Kidney tubule cell (primary cell): ENCODE measurements around the gene CDH4.
"Not testable (repeated sequence)": the region's sequence is repeated elsewhere in the genome, so short reads cannot be mapped to it uniquely, and the experiment has no call there.

Experiments
- DNase-seq: peaks from one replicate; pipeline ENCODE4 v3.0.0-alpha.2; 2018; ENCODE audit warnings: low spot score

Gene CDH4

DNA sequence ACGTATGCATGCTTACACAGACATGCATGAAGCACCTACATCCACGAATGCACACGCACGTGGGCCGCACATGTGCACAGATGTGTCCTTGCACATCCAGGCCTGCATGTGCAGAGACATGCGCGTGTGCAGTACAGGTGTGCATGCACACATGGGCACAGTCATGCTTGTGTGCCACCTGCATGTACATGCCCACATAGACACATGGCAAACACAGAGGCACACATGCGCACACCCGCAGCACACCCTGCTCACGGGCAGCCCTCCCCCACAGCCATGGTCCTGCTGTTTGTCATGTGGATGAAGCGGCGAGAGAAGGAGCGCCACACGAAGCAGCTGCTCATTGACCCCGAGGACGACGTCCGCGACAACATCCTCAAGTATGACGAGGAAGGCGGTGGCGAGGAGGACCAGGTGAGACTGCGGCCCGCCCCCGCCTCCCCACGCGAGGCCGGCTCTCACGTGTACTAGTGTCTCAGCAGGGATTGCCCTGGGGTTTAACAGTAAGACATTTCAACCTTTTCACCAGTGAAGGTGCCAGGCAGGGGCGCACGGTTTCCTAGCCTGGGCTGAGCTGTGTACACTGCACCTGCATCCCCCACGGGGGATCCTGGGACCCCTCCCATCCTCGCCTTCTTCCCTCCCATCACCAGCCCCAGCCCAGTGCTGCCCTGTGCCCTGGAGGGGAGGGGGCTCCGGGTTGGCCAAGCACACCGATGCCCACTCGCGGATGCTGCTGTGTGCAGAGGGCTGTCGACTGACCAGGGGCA lies 680.8 kb downstream of the CDH4 start:
- no peak for DNase-seq

DNA sequence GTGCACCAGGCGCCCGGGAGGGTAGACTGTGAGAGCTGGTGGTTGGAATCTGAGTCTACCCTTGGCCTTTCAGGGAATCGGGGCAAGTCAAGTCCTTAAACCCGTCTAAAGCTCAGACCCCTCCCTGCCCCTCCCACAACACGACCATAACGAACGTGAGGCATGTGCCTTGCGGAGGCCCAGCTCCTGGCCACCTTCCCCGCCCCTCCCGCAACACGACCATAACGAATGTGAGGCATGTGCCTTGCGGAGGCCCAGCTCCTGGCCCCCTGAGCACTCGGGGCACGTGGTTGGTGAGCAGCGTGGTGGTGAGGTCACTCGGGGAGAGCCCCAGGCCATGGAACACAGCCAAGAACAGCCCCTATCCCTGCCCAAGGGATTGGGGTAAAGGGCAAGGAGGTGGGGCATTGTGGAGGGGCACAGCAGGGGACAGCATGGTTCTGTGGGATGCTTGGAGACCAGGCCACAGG lies 681.5 kb downstream of the CDH4 start:
- DNase-seq, result no peak

DNA sequence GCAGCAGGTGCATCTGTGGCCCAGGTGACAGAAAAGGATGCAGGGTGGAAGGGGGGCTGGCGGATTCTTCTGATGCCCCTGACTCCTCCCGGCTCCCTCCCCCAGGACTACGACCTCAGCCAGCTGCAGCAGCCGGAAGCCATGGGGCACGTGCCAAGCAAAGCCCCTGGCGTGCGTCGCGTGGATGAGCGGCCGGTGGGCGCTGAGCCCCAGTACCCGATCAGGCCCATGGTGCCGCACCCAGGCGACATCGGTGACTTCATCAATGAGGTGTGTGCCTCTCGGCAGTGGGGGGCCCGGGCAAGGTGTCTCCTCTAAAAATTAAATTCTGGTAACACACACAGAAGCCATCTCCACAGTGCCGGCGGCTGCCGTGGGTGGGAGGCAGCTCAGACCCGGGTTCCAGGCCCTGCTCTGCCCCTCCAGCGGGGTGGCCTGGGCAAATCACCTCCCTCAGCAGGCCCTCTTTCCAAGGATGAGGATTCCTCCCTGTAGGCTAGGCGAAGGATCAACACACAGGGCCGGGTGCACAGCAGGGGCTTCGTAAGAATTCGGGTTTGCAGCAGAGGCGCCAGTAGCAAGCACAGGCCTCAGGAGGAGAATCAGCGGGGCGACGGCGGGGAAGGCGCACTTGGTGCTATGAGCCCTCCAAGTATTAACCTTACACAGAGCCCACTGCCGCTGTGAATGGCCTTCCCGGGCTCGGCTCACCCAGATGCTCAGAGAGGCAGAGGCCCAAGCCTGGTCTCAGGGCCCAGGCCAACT lies 682.1 kb downstream of the CDH4 start:
- DNase-seq, result no peak

DNA sequence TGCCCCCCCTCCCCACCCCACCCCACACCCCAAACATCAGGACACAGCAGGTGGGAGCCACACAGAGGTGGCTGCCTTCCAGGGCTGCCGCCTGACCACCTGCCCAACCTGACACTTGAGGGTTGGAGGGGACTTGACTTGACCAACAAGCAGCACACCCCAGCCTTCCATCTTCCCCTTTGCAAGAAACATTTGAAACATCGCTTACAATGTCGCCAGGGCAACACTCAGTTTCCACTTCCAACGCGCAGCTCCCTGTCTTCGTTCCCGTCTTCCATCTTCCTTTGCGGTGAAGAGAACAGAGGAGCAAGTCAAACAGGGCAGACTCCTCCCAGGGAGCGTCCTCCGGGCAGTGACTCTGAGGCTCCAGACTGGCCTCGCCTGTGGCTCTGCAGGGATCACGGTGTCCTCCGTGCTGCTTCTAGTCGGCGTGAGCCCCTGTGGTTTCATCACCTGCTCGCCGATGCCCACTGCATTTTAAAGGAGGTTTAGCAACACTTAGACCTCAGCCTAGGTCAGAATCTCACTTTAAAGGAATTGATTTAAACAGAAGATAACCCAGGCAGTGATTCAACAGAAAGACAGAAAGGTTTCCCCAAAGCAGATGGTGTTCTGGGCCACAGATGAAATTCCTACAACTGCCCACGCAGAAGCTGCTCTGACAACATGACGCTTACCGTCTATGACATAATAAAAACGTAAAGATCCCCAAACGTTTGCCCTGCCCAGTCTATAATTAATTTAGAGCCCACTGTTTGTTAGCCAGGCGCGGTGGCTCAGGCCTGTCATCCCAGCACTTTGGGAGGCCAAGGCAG lies 682.9 kb downstream of the CDH4 start:
- no peak for DNase-seq

DNA sequence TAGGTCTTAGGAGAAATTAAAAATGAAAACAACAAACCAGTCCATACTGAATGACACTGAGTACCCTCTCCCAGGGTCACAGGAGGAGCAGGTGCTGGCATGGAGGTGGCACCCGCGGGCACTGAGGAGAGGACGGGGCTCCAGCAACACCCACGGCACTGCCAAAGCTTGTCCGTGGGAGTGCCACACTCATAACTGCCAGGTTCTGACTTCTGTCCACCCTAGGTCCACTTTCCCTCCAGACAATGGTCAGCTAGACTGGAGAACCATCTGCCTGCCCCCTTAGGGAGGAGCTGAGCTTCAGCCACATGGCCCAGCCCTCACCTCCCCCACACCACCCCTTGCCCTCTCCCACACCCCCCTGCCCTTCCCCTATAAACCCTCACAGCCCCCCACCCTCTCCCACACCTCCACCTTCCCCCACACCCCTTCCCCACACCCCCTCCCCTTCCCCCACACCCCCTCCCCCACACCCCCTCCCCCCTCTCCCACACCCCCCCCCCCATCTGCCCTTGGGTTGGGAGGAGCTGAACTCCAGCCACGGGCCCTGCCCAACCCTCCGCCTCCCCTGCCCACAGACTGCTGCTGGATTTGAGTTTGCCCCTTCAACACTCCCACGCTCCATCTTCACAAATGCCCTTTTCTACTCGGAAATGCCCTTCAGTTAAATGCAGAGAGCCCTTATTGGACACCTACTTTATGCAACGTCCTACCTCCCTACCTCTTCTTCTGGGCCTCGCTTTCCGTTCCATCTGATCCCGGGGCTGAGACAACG lies 684.1 kb downstream of the CDH4 start:
- no peak for DNase-seq

DNA sequence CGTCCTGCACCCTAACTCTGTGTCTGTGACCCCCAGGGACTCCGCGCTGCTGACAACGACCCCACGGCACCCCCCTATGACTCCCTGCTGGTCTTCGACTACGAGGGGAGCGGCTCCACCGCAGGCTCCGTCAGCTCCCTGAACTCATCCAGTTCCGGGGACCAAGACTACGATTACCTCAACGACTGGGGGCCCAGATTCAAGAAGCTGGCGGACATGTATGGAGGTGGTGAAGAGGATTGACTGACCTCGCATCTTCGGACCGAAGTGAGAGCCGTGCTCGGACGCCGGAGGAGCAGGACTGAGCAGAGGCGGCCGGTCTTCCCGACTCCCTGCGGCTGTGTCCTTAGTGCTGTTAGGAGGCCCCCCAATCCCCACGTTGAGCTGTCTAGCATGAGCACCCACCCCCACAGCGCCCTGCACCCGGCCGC lies 684.7 kb downstream of the CDH4 start:
- no peak for DNase-seq

DNA sequence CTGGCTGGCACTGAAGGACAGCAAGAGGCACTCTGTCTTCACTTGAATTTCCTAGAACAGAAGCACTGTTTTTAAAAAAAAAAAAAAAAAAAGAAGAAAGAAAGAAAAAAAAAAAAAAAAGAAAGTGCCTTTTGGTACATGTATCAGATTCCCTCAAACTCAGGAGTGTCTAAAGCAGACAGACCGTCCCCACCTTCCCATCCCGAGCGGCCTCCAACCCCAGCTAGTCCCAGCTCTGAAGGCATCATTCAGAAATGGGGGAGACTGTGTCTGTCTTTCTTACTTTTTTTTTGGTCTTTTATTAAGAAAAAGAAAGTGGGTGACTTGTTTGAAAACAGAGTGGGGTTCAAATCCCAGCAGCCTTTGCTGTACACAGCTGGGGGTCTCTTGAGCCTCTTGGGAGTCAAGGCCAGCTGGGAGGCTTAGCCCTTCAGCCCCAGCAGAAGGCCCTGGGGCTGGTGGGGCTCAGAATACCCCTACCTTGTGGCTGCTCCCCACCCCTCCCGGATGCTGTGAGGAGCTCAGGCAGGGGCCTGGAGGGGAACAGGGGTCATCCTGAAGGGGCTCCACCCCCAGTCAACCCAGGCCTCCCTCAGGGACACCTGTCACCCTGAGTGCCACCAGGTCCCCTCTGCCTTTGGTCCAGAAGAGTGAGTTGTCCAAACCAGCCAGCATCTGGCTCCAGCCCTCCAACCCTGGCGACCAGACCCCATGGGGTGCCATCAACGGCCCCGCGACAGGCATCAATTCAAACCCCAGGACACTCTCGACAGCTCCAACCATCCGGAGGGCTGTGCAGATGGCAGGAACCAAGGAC lies 685.3 kb downstream of the CDH4 start:
- no peak for DNase-seq

DNA sequence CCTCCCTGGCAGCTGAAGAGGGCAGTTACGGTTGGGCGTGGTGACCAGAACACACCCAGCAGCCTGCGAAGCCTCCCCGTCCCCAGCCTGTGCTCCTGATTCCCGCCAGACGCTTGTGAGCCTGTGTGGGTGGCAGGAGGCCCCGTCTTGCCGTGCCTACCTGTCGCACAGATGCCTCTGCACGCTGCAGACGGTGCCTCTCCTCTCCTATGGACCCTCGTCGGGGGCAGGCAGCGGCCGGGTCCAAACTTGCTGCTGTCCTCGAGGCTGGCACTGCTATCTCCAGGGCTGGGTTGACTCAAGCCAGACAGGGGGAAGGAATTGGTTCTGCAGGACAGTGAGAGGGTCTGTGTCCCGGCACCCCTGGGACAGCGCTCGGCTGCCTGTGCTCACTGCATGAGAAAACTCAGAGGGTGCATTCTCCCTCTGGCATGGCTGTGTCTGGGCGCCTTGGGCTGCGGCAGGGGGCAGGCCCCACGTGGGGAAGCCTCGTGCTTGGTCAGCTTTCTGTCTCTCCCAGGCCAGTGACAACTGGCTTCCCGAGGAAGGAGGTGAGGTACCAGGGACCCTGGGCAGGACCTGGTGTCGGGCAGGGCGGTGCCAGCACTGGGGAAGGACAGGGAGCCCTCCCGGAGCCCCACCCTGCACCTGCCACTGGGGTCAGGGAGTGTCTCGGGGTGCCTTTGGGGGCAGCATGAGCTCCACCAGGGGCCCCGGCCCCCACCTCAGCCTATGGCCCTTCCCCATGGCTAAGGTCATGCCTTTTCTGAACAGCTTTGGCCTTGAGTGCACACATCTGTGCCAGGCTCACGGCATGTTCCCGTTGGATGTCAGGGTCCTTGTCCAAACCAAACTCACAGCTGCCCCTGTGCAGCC lies 686.1 kb downstream of the CDH4 start:
- DNase-seq, result no peak

DNA sequence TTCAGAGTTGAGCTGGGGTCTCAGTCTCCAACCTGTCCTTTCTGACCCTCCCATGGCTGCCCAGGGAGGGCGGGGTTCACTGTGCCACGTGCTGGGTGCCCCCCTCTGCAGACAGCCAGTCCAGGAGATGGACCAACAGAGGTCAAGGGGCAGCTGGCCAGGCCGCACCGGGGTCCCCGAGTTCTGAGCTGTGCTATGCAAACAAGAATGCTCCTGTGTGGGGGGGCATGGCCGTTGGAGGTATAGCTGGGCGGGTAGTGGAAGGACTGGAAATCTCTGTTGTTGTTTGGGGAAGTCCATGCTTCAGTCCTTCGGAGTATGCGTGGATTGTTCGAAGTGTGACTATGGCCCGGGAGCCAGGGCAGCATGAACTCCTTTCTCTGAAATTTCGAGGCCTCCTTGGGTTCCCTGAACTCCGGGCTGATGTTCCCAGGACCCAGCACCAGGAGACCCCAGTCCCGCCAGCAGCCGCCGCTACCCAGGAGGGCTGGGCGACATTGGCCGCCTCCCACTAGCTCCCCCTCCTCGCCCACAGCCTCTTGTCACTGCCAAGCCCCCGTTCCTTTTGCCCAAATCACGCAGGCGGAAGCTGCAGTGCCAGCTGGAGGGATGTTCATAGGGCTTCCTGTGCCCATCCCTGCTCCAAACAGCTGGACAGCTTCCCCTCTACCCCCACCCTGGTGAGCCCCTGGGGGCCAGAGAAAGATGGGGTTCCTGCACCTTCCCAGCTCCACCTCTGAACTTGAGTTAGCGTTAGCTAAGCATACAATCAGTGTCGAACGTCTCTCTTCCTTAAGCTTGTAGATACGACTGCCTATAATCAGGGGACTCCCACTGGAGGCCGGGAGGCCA lies 687.0 kb downstream of the CDH4 start:
- DNase-seq, result no peak

DNA sequence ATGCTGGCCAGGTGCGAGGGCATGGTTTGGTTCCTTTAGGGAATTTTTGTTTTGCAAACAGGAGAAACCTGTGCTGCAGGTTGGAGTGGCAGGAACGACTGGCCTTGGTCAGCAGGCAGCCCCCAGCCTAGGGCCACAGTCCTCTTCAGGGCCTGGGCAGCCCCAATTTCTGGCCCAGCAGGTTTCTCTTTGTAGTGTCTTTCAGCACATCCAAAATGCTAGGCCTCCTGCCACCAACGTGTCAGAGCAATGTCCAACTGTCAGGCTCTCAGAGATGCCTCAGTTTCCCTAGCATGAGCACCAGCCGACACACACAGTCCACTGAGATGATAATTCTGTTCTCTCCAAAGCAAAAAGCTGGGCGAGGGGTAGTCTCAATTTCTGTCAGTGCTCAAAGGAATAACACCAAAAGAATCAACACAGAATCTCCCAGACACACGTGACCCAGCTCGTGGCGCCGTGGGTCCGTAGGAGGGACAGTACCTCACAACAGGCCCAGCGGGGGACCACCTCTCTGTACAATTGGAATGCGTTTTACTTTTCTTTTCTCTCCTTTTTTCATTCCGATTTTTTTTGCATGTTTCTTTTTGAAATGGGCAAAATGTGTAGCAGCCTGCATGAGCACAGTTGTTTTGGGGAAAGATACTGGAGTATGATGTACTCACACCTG lies 687.8 kb downstream of the CDH4 start:
- no peak for DNase-seq

DNA sequence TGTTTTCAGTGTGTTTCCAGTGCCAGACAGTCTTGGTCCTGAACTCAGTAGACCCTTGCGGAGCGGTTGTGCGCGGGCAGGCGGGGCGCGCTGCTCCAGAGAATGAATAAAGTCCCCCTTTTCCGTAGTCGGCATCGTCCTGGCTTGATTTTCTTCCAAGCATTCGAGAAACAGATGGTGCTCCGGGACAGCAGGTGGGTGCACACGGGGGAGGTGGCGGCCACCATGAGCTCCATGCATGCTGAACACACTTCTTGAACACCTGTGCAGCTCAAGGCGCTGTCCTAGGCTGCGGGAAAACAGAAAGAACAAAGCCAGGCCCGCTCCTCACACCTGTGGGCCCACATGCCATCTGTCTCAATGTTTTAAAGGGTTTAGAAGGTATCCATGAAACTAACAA lies 688.4 kb downstream of the CDH4 start:
- no peak for DNase-seq

DNA sequence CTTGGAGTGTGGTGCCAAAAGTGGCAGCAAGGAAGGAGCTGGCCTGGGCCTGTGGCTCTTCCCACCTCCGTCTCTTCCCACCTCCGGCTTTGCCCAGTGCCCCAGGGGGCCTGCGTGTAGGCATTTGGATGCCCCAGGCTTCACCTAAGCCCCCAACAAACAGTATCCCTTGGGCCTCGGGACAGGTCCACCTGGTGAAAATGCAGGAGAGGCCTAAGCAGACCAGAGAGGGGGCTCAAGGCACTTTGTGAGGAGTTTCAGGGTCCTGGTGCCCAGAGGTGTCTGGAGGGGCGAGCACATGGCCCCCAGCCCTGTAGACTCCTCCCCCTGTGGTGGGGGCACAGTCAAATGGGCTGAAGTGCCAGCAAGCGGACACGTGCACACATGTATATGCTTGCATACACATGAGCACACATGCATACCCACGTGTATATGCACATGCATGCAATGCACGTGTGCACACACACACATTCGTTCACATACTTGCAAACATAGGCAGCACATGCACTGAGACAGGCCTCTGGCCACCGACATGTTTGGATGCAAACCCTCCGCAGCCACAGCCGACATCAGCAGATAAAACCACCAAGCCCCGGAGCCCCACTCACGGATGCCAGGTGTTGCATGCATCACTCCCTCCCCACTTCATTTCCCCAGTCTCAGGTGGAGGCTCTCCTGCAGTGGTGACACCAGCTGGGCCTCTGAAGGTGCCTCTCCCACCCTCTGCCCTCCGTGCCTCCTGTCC lies 689.1 kb downstream of the CDH4 start:
- no peak for DNase-seq

DNA sequence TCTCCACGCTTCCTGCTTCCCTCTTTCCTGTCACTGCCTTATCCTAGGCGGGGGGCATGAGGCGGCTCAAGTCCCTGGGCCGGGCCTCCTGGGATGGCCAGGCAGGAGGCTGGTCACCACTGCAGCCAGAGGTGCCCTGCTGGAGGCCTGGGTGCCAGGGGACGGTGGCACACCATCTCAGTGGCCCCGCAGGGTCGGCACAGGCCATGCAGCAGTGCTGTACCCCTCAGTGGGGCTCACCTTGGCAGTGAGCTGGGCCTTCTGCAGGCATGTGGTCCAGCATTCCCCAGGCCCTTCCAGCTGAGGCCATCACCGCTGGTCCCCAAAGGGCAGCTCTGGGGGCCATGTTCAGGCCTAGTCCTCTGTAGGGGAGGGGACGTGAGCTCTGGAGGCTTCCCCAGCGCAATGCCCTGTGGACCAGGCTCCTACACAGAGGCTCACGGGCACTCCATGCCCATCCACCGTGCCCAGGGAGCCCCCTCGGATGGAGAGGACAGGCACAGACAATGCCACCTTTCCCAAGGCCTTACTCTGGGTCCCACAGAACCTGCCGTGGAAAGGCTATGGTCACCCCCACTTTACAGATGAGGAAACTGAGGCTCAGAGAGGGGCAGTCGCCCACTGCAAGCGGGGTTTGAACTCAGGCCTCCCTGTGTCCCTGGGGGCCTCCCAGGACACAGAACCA lies 689.8 kb downstream of the CDH4 start:
- DNase-seq, result no peak

DNA sequence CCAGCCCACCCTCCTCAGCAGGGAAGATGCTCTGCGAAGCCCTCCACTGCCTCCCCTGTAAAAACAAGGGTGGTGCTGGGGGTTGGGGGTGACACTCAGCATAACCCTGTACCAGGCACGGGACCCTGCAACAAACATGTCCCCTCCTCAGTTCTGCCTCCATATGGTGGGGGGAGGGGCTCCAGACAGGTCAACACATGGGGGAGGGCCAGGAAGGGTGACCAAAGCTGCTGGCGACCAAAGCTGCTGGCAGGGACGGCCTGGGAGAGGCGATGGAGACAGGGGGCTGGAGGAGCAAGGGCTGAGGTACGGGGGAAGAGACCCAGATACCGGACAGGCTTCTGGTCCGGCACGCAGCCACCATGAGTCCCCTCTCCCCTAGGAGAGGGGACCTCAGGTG lies 690.5 kb downstream of the CDH4 start:
- DNase-seq, result no peak

DNA sequence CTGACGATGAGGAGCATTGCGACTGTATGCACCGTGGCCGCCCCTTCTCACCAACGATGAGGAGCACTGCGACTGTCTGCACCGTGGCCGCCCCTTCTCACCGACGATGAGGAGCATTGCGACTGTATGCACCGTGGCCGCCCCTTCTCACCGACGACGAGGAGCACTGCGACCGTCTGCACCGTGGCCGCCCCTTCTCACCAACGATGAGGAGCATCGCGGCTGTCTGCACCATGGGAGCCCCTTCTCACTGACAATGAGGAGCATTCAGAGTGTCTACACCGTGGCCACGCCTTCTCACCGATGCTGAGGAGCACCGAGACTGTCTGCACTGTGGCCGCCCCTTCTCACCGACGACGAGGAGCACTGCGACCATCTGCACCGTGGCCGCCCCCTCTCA lies 692.9 kb downstream of the CDH4 start:
- not testable (repeated sequence) for DNase-seq

DNA sequence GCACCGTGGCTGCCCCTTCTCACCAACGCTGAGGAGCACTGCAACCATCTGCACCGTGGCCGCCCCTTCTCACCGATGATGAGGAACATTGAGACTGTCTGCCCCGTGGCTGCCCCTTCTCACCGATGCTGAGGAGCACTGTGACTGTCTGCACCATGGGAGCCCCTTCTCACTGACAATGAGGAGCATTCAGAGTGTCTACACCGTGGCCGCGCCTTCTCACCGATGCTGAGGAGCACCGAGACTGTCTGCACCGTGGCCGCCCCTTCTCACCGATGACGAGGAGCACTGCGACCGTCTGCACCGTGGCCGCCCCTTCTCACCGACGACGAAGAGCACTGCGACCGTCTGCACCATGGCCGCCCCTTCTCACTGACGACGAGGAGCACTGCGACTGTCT lies 693.4 kb downstream of the CDH4 start:
- not testable (repeated sequence) for DNase-seq

DNA sequence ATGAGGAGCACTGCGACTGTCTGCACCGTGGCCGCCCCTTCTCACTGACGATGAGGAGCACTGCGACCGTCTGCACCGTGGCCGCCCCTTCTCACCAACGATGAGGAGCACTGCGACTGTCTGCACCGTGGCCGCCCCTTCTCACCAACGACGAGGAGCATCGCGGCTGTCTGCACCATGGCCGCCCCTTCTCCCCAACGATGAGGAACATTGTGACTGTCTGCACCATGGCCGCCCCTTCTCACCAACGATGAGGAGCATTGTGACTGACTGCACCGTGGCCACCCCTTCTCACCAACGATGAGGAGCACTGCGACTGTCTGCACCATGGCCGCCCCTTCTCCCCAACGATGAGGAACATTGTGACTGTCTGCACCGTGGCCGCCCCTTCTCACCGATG lies 696.0 kb downstream of the CDH4 start:
- DNase-seq, result not testable (repeated sequence)
